Stimulated activated CD4-positive, alpha-beta T cell treated with anti-CD3 and anti-CD28 coated beads, Interleukin-4, amount 100 ng/mL, for 1 hour (primary cell): ENCODE measurements around the gene FAM83G.
"Not testable (repeated sequence)": the region's sequence is repeated elsewhere in the genome, so short reads cannot be mapped to it uniquely, and the experiment has no call there.

Experiments
- DNase-seq: peaks from one replicate; pipeline ENCODE4 v3.0.0-alpha.2; 2020

The FAM83G gene

DNA sequence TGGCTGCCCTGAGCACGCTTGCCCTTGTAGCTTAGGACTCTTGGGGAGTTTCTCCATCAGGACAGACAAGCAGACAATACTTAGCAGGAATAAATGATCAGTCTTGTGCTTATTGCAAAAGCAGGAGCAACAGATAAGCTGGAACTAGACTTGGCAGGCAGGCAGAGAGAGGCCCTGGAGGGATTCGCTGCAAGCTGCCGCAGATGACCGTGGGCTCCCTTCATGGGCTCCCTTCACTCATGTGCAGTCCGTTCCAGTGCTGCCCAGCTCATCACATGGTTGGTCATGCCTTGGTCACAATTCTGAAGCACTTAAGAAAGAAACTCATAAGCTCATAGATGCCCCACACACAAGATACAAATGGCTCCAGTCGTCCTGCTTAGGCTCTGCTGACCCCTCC, 55.0 kb downstream of the FAM83G start:
- no peak for DNase-seq

DNA sequence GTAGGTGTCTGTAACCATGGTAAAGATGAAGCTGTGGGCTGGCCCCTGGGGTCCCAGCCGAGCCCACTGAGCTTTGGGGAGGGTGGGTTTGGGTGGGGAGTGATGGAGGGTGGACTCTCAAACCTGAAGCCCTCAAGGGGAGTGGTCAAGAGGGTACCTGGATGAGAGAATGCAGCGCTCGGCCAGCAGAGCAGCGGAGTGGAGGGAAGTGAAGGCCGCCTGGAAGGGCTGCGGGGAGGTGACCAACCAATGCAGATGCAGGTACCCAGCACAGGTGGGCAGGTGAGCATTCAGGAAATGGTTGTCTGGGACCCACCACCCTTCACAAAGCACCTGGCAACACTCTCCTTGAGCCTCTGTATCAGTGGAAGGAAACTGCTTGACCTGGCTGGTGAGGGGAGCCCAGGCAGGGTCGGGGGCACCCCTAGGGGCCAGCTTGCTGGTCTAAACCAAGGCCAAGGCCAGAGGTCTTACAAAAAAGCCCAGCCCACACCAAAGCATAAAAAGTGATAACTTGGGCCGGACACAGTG, 56.0 kb downstream of the FAM83G start:
- no peak for DNase-seq

DNA sequence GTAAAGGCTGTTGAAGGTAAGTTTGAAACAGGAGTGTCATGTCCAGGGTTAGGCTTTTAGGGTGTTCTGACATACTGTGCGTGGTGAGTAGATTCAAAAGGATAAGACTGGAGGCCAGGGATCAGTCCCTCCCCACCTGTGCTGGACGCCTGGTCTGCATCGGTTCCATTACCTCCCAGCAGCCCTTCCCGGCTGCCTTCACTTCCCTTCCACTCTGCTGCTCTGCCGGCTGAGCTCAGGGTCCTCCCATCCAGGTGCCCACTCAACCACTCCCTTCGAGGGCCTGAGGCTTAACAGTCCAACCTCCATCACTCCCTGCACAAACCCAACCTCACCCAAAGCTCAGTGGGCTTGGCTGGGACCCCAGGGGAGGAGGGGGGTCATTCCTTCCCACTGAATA, 56.7 kb downstream of the FAM83G start:
- DNase-seq: no peak

DNA sequence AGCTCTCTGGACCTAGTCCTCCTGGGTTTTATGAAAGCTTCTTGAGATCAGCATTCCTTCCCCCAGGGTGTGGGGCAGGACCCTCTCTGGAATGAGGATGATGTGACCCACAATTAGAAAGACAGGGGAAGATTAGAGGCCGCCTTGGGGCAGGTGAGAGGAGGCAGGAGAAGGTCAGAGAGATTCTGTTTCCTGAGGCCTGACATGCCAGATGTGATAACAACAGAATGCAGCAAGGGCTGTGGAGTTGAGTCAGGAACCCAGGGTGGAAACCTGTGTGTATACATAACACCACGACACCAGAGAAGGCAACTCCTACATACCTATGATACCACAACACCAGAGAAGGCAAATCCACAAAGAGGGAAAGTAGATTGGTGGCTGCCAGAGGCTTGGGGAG, 58.0 kb downstream of the FAM83G start:
- no peak for DNase-seq

DNA sequence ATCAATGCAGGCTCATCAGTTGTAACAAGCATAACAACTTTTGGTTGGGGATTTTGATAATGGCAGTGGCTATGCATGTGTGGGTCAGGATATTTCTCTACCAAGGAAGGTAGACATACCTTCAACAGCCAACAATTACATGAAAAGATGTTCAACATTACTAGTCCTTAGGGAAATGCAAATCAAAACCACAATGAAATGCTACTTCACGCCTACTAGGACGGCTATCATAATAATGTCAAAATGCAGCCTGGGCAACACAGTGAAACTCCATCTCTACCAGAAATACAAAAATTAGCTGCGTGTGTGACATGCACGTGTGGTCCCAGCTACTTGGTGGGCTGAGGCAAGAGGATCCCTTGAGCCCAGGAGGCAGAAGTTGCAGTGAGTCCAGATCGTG, 59.9 kb downstream of the FAM83G start:
- DNase-seq: no peak

DNA sequence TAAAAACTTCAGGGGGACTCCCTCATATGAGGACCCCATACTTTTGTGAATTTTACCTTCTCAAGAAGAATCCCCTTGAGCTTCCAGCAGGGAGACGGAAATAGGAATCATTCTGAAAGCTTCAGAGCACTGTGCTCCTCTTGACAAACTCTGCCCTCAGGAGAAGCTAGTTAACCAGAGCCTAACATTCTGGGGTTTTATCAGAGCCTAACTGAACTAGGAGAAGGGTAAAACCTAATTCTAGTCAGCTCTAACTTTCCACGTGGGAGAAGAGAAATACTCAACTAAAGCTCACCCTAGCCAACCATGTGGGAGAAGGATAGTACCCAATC, 65.9 kb downstream of the FAM83G start:
- DNase-seq: no peak

DNA sequence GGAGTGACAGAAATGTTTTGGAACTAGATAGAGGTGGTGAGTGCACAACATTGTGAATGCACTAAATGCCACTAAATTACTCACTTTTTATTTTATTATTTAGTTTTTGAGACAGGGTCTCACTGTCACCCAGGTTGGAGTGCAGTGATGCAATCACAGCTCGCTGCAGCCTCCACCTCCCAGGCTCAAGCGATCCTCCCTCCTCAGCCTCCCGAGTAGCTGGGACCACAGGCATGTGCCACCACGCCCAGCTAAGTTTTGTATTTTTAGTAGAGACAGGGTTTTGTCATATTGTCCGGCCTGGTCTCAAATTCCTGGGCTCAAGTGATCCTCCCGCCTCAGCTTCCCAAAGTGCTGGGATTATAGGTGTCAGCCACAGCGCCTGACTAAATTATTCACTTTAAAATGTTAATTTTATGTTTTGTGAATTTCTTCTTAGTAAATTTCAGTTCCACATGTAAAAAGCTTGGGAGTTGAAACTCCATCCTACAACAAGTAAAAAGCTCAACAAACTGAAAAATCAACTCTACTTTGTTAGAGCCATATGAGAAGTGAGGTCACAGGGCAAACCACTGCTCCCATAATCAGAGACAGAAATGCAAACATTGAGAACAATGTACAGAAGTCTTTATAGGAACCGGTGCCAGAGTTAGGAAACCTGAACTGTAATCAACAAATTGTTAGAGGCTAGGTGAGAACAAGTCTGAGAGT, 66.4 kb downstream of the FAM83G start:
- no peak for DNase-seq

DNA sequence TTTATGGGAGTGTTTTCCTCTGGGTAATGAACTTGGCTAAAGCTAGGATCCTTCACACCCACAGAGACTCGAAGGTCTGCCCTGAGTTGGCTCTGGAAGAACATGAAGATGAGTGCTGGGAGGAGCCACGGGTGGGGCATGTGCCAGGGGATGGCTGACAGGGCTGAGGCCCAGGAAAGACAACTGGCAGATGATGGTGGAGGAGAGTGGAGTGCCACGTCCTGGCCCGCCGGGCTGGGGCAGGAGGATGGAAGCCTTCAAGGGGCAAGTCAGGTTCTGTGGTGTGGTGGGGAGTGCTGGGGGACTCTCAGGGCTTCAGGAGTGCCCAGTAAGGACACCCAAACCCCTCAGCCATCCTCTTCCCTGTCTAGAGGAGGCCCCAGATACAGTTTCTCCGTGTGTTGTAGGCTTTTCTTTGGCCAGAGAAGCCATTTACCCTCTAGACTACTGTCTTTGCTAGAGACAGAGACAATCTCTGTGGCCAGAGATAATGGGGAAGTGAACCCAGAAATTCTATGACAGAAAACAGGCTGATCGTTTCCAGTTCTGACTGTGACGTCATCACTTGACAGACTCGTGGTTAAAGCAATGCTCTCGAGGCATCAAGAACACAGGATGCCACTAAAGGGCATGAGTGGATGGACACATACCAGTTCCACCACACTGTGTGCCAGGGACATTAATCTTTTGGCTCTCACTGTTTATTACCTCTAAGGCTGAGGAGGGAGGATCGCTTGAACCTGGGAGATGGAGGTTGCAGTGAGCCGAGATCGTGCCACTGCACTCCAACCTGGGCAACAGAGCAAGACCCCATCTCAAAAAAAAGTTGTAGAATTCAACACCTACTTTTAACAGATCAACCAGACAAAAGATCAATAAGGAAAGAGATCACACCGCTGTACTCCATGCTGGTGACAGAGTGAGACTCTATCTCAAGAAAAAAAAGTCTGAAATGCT, 71.2 kb downstream of the FAM83G start:
- DNase-seq: no peak

DNA sequence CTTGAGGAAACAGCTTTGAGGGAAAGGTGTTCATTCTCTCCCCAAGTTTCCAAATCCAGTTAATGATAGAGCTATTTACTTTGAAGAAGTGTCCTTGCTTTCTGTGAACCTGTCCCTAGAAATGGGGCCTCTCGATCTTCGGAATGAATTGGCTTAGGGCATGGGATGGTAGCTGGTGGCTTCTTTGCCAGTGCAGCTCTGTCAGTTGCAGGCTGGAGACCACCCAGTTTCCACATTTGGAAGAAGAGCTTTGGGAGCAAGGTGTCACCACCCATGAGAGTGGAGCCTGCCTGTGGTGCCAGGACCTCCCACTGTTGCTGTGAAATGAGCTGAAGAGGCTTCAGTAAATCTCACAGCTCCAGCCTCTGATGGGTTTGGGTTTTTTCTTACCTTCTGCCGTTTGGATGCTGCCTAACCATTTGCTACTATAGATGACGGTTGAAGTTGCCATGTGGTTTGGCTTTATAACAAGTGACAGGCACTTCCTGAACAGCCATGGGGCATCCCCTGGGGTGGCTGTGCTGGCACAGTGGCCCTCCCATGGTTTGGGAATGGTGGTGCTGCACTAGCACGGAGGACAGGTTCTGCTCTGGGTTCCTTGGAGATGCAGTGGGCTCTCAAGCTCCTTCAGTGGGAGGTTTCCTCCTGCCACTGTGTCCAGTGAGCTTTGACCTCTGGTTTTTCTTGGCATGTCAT, 72.1 kb downstream of the FAM83G start:
- DNase-seq: no peak

DNA sequence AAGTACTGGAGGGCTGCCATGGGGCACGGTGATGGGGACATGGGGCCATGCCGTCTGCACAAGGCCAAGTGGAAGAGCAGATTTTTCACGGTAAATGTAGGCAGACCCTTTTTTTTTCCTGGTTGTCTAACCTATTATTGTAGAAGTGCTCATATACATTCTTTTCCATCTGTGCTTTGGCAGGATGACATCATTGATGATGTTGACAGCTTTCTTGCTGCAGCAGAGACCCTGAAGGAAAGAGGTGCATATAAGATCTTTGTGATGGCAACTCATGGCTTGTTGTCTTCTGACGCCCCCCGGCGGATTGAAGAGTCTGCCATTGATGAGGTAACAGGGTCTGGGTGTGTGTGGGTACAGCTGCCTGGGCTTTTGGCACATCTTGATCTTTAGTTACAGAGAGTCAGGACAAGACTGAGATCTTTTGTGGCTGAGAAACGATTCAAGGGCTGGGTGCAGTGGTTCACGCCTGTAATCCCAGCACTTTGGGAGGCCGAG, 75.9 kb downstream of the FAM83G start:
- no peak for DNase-seq

DNA sequence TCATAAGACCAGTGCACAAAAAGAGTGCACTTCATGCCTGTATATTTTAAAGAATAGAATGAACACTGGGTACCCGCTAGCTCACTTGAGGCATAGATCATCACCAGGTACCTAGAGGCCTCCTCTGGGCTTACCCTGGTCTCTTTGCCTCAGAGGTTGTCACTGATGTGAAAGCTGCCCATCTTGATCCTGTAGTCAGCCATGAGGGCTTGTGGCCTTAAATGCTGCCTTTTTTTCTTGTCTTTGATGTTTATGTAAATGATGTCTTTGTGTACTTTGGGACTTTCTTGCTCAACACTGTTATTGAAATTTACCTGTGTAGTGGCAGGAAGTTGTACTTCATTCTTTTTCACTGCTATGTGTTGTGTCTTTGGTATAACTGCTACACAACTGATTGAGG, 79.4 kb downstream of the FAM83G start:
- DNase-seq: no peak

DNA sequence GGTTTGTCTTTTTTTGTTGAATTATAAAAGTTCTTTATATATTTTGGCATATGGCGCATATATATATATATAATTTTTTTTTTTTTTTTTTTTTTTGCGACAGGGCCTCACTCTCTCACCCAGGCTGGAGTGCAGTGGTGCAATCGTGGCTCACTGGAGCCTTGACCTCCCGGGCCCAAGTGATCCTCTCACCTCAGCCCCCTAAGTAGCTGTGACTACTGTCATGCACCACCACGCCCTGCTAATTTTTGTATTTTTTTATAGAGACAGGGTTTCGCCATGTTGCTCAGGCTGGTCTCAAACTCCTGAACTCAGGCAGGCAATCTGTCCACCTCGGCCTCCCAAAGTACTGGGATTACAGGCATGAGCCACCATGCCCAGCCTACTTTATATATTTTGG, 82.0 kb downstream of the FAM83G start:
- not testable (repeated sequence) for DNase-seq

DNA sequence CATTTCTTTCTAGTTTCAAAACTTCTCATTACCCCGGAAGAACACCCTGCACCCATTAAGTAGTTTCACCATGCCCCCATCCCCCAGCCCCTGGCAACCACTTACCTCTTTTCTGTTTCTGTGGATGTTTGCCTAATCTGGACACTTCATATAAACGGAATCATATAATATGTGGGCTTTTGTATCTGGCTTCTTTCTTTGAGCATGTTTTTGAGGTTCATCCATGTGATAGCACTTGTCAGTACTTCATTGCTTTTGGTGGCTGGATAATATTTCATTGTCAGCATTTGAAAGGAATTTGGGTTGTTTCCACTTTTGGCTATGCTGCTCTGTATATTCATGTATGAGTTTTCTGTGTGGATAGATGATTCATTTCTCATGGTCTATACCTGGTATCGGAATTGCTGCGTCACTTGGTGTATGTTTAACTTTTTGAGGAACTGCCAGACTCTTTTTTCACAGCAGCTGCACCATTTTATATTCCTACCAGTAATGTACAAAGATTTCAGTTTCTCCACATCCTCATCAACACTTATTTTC, 82.6 kb downstream of the FAM83G start:
- no peak for DNase-seq

DNA sequence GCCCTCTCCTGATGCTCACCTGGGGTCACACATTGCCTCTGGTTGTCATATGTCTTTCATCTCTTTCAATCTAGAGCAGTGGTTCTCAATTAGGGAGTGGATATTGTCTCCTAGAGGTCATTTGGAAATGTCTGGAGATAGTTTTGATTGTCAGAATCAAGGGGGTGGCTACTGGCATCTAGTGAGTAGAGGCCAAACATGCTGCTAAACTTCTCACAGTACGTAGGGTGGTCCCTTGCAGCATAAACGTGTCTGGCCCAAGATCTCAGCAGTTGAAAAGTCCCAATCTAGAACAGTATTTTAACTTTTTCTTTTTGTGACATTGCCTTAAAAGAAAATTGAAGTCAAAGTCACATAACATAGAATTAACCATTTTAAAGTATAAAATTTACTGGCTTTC, 83.1 kb downstream of the FAM83G start:
- no peak for DNase-seq

DNA sequence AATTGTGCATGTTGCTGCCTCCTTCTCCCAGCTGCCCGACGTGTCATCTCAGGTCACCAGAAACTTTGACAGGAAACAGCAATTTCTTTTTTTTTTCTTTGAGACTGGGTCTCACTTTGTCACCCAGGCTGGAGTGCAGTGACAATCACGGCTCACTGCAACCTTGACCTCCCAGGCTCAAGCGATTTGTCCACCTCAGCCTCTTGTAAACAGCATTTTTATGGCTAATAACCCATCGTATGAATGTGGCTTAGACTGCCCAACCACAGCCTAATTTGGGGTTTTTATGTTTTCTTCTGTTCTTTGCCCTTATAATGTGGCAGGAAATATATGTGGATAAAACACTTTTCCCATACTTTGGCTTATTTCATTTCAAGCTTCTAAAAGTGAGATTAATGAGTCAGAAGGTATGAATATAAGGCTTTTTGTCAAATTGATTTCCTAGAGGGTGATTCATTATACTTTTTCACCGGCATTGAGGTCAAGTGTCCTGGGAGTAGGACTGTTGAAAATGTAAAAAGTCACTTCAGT, 83.6 kb downstream of the FAM83G start:
- DNase-seq: no peak

DNA sequence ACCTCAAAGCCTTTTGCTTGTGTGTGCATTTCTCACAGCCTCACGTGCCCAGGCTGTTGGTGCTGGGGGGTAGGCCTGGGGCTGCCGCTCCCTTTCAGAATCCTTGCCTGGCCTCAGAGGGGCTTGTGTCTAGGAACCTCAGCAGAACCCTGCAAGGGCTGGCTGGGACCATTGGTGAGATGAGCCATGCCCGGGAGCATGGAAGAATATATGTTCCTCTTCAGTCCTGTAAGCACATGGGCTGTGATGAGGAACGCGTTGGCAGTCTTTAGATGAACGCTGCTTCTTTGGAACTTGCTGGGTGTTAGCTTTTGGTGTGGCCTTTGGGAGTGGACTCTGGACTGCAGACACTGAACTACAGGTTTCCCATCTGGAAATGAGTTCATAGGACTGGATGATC, 84.6 kb downstream of the FAM83G start:
- no peak for DNase-seq
